OCI-LY7 (cell line): ENCODE data around the gene FAHD2B. TPM values are rescaled to one million over a fixed set of nuclear protein-coding genes. Genes with fewer than 3 reads are reported as not detected.
"Not testable (repeated sequence)": the region's sequence is repeated elsewhere in the genome, so short reads cannot be mapped to it uniquely, and the experiment has no call there.

Experiments
- BruUV-seq: library from RNA; stranded (reverse); fragments of 400-500 nt; replicated peaks from 2 replicates; lab custom pipeline; 2021; lab: Mats Ljungman, UMichigan
- CTCF ChIA-PET: fragments of 300-600 bp; sonication (Branson Sonifier 250); formaldehyde crosslinking; loops from one replicate; lab custom pipeline; 2022; ENCODE audit warnings: antibody characterized with exemption; ENCODE audit not compliant: unreplicated experiment; lab: Charles Lee
- POLR2A ChIA-PET: fragments of 300-600 bp; sonication (Branson Sonifier 250); formaldehyde crosslinking; loops from one replicate; lab custom pipeline; 2022; ENCODE audit warnings: antibody characterized with exemption; lab: Charles Lee
- DNase-seq: peaks from one replicate; pipeline ENCODE4 v3.0.0-alpha.2; 2015; ENCODE audit warnings: low spot score
- H2AFZ ChIP-seq: fragments of 200-600 bp; sonication (generic), shearing (Covaris generic); 2 replicates; pipeline ENCODE4 v1.6.1; 2014; ENCODE audit warnings: mild to moderate bottlenecking, antibody characterized with exemption, low read length, moderate library complexity
- H3K27ac ChIP-seq: fragments of 200-600 bp; sonication (generic); 2 replicates; pipeline ENCODE4 v1.5.1; 2014; ENCODE audit warnings: mixed run types, low read depth, mild to moderate bottlenecking, moderate library complexity, low read length, inconsistent platforms; ENCODE audit not compliant: poor library complexity, severe bottlenecking
- H3K36me3 ChIP-seq: fragments of 200-600 bp; sonication (generic); 2 replicates; pipeline ENCODE4 v1.6.1; 2014; ENCODE audit warnings: mild to moderate bottlenecking, antibody characterized with exemption, low read length, moderate library complexity, mixed read lengths; ENCODE audit not compliant: insufficient read depth
- H3K4me1 ChIP-seq: fragments of 200-600 bp; sonication (generic); 2 replicates; pipeline ENCODE4 v1.5.1; 2014; ENCODE audit warnings: mild to moderate bottlenecking, low read length; ENCODE audit not compliant: insufficient read depth, poor library complexity, severe bottlenecking
- H3K4me2 ChIP-seq: fragments of 200-600 bp; sonication (generic); 2 replicates; pipeline ENCODE4 v1.6.1; 2014; ENCODE audit warnings: mild to moderate bottlenecking, low read length
- H3K4me3 ChIP-seq: fragments of 200-600 bp; sonication (generic); 2 replicates; pipeline ENCODE4 v1.5.1; 2014; ENCODE audit warnings: mild to moderate bottlenecking, low read depth, low read length; ENCODE audit not compliant: poor library complexity, severe bottlenecking
- H3K79me2 ChIP-seq: fragments of 200-600 bp; sonication (generic); 2 replicates; pipeline ENCODE4 v1.6.1; 2016; ENCODE audit warnings: low read depth, mild to moderate bottlenecking, low read length, moderate library complexity, mixed read lengths; ENCODE audit not compliant: insufficient read depth
- H3K9me2 ChIP-seq: fragments of 200-600 bp; sonication (generic); 2 replicates; pipeline ENCODE4 v1.6.1; 2016; ENCODE audit warnings: mild to moderate bottlenecking, low read length, mixed read lengths; ENCODE audit not compliant: insufficient read depth
- H3K9me3 ChIP-seq: fragments of 200-600 bp; sonication (generic); 2 replicates; pipeline ENCODE4 v1.6.1; 2014; ENCODE audit warnings: mild to moderate bottlenecking, mixed run types, low read length, mixed read lengths
- H4K20me1 ChIP-seq: fragments of 200-600 bp; sonication (generic); 2 replicates; pipeline ENCODE4 v1.6.1; 2014; ENCODE audit warnings: mild to moderate bottlenecking, antibody characterized with exemption, low read length, moderate library complexity, mixed read lengths; ENCODE audit not compliant: insufficient read depth
- CTCF ChIP-seq: fragments of 200-600 bp; sonication (generic); conservative IDR thresholded peaks from 2 replicates; pipeline ENCODE4 v1.5.1; 2014; ENCODE audit warnings: mild to moderate bottlenecking, antibody characterized with exemption, low read length, moderate library complexity, mixed read lengths
- EZH2phosphoT487 ChIP-seq: fragments of 200-600 bp; sonication (generic); IDR thresholded peaks from 2 replicates; pipeline ENCODE4 v1.6.1; 2018; ENCODE audit warnings: low read depth, borderline replicate concordance, mild to moderate bottlenecking, mixed run types, antibody characterized with exemption, low read length, moderate library complexity, mixed read lengths
- intact Hi-C: fragments of 100-400 bp; cut with micrococcal nuclease; formaldehyde crosslinking; loops from one replicate; pipeline ENCODE4 v1.10.0; 2022; ENCODE audit not compliant: unreplicated experiment
- total RNA-seq, 2 experiments: library from RNA; depleted of rRNA in 1 of 2; stranded (reverse); fragments of >200 nt in 1 of 2; shearing (Covaris generic) in 1 of 2; gene quantifications; 2 replicates each; pipeline ENCODE4 v1.2.3, GENCODE V29; 2014 to 2022

The FAHD2B gene
- total RNA-seq, 2 experiments from 2014 or later: 23.4 to 39.1 TPM

- ChIA-PET POLR2A (no interaction called here), CTCF (no interaction called here)
- Histone ChIP-seq H3K36me3 (no peaks in the 10 kb centered on the region), H3K4me3 (no peak overlapping the region), H3K4me1 (no peaks in the 10 kb centered on the region), H3K9me3 (0 out of 2 replicates have a peak, but pooled peaks cover 8% of the 10 kb centered on the region), H2AFZ (no peak overlapping the region), H4K20me1 (no peaks in the 10 kb centered on the region), H3K4me2 (no peak overlapping the region), H3K27ac (no peak overlapping the region), H3K79me2 (no peaks in the 10 kb centered on the region), H3K9me2 (no peaks in the 10 kb centered on the region)
- intact Hi-C loops: no loop called here
- BruUV-seq: no TSS peak
- TF ChIP-seq CTCF (no peak), EZH2phosphoT487 (no peak)
- DNase-seq: no peak
Measured at GRCh38 chr2:97068074-97068473, 26.6 kb downstream of the FAHD2B start.

GRCh38 chr2:97067279-97068004 lies 27.2 kb downstream of the FAHD2B start:
- no TSS peak for BruUV-seq
- intact Hi-C loops: no loop called here
- H3K4me2 ChIP-seq: no peak overlapping the region
- no peaks in the 10 kb centered on the region for H4K20me1 ChIP-seq
- no peak for TF ChIP-seq CTCF
- TF ChIP-seq EZH2phosphoT487: no peak
- H3K4me1 ChIP-seq: no peaks in the 10 kb centered on the region
- H2AFZ ChIP-seq: no peak overlapping the region
- H3K27ac ChIP-seq: no peak overlapping the region
- CTCF ChIA-PET: no interaction called here
- no peaks in the 10 kb centered on the region for H3K9me2 ChIP-seq
- H3K4me3 ChIP-seq: no peak overlapping the region
- H3K36me3 ChIP-seq: no peaks in the 10 kb centered on the region
- POLR2A ChIA-PET: no interaction called here
- no peaks in the 10 kb centered on the region for H3K79me2 ChIP-seq
- DNase-seq: no peak
- 0 out of 2 replicates have a peak, but pooled peaks cover 8% of the 10 kb centered on the region for H3K9me3 ChIP-seq

- intact Hi-C loops, H3K4me3 ChIP-seq, DNase-seq, H2AFZ ChIP-seq, H3K9me3 ChIP-seq, H3K36me3 ChIP-seq, POLR2A ChIA-PET, H3K4me1 ChIP-seq, H3K27ac ChIP-seq, CTCF ChIA-PET, H3K4me2 ChIP-seq, H4K20me1 ChIP-seq, BruUV-seq, H3K9me2 ChIP-seq, H3K79me2 ChIP-seq: not testable (repeated sequence)
Measured at GRCh38 chr2:97066030-97066429, 28.7 kb downstream of the FAHD2B start.

- POLR2A ChIA-PET, DNase-seq, CTCF ChIA-PET, H4K20me1 ChIP-seq, H3K9me2 ChIP-seq, H3K27ac ChIP-seq, H3K79me2 ChIP-seq, H3K4me3 ChIP-seq, H3K4me1 ChIP-seq, H2AFZ ChIP-seq, H3K9me3 ChIP-seq, intact Hi-C loops, H3K4me2 ChIP-seq, H3K36me3 ChIP-seq, BruUV-seq: not testable (repeated sequence)
Measured at GRCh38 chr2:97062020-97062419, 32.7 kb downstream of the FAHD2B start.

GRCh38 chr2:97059782-97060181 lies 34.9 kb downstream of the FAHD2B start:
- H2AFZ ChIP-seq, H3K9me3 ChIP-seq, H3K27ac ChIP-seq, H3K79me2 ChIP-seq, CTCF ChIA-PET, intact Hi-C loops, H3K4me2 ChIP-seq, BruUV-seq, DNase-seq, H4K20me1 ChIP-seq, H3K4me1 ChIP-seq, H3K9me2 ChIP-seq, H3K36me3 ChIP-seq, H3K4me3 ChIP-seq, POLR2A ChIA-PET: not testable (repeated sequence)
